Measurements from ENCODE around the gene COL1A1.
A peak's percentile ranks its signal among the peaks of the same experiment; 100 is the strongest.

The COL1A1 gene

GRCh38 chr17:50199803-50200456, 1.5 kb downstream of the COL1A1 start:
- peak; percentile 77 to 79 for DNase-seq

GRCh38 chr17:50199211-50199802, 2.1 kb downstream of the COL1A1 start:
- DNase-seq: no peak

- no peak for DNase-seq
These were observed 3.3 kb downstream of the COL1A1 start for GRCh38 chr17:50198026-50198669.

- no peak for DNase-seq
These were observed 4.6 kb downstream of the COL1A1 start for GRCh38 chr17:50196826-50197225.

- DNase-seq: no peak
These were observed 5.4 kb downstream of the COL1A1 start for GRCh38 chr17:50196036-50196435.

GRCh38 chr17:50194934-50195865, 6.2 kb downstream of the COL1A1 start:
- DNase-seq: no peak

GRCh38 chr17:50194140-50194933, 7.1 kb downstream of the COL1A1 start:
- DNase-seq: no peak

- DNase-seq: no peak
These were observed 8.7 kb downstream of the COL1A1 start for GRCh38 chr17:50192618-50193291.

- DNase-seq: no peak
These were observed 9.2 kb downstream of the COL1A1 start for GRCh38 chr17:50192144-50192617.

- no peak for DNase-seq
These were observed 9.9 kb downstream of the COL1A1 start for GRCh38 chr17:50191359-50192143.

- no peak for DNase-seq
These were observed 10.7 kb downstream of the COL1A1 start for GRCh38 chr17:50190603-50191358.

GRCh38 chr17:50190293-50190602, 11.2 kb downstream of the COL1A1 start:
- no peak for DNase-seq

GRCh38 chr17:50189550-50190292, 11.7 kb downstream of the COL1A1 start:
- DNase-seq: no peak

GRCh38 chr17:50188921-50189549, 12.4 kb downstream of the COL1A1 start:
- no peak for DNase-seq

GRCh38 chr17:50188531-50188920, 12.9 kb downstream of the COL1A1 start:
- DNase-seq: no peak

- DNase-seq: no peak
These were observed 13.5 kb downstream of the COL1A1 start for GRCh38 chr17:50187751-50188530.

GRCh38 chr17:50187394-50187725, 14.1 kb downstream of the COL1A1 start:
- no peak for DNase-seq

GRCh38 chr17:50186661-50187393, 14.6 kb downstream of the COL1A1 start:
- no peak for DNase-seq

Data from NCI-H2081 (cell line).